Lower leg skin (tissue), 4 donors: ENCODE measurements around the gene BUB3. TPM values are rescaled to one million over a fixed set of nuclear protein-coding genes. Genes with fewer than 3 reads are reported as not detected.
A peak's percentile ranks its signal among the peaks of the same experiment; 100 is the strongest.

Experiments
- DNase-seq, 2 donors: peaks; one replicate each; pipeline ENCODE4 v3.0.0-alpha.2; 2019; ENCODE audit warnings: low spot score in 2 of 2
- H3K4me3 ChIP-seq: fragments of 200-600 bp; sonication (generic); 2 replicates; pipeline ENCODE4 v1.5.1; 2017; ENCODE audit warnings: mild to moderate bottlenecking, low read depth; ENCODE audit not compliant: poor library complexity, severe bottlenecking
- POLR2A ChIP-seq, 2 donors: fragments of 450-650 bp; IDR thresholded peaks; one replicate each; pipeline ENCODE4 v1.6.1; 2016 to 2017; ENCODE audit warnings: antibody characterized with exemption in 2 of 2, mild to moderate bottlenecking in 1 of 2, moderate library complexity in 1 of 2
- WGBS, 2 donors: methylation state at CpG; one replicate each; pipeline ENCODE4 v1.1.5; 2018; 5-methylcytosine and 5-hydroxymethylcytosine counted together
- intact Hi-C: fragments of 100-400 bp; cut with DNase I; formaldehyde crosslinking; loops from one replicate; pipeline ENCODE4 v1.15.0; 2023; ENCODE audit warnings: low total_unique reads
- total RNA-seq, 4 donors: library from RNA; depleted of rRNA; stranded (reverse); fragments of >200 nt; gene quantifications; one replicate each; pipeline ENCODE4 v1.1.0, GENCODE V29; 2016
- TF ChIP-seq, protein P1 (sequence below), 3 donors: fragments of 450-650 bp; IDR thresholded peaks; one replicate each; pipeline ENCODE4 v1.5.1; 2016; ENCODE audit warnings: antibody characterized with exemption in 3 of 3, mild to moderate bottlenecking in 3 of 3, moderate library complexity in 2 of 3

Gene BUB3
- total RNA-seq, 4 donors from 2014 or later = 75.7 to 125 (median 102) TPM

DNA sequence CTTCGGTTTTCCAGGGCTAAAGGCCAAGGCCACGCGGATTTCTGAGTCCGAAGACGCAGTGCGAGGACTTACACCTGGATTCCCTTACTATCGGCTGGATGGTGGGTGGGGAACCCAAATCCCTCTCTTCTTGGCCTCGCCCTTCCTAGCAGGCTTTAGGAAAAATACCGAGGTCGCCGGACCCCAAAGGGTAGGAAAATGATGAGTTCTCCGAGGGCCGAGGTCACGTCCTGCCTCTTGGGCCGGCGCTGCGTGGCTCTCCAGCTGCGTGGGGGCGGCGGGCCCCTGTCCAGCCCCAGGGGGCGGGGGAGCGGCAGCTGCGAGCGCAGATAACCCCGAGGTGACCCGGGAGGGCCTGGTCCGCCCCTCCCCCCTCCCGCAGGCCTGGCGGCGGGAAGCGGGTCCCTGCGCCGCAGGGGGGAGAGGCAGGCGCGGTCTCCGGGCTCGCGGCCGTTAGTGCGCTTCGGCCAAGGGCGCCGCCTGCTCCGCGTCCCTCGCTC lies 19.2 kb upstream of the BUB3 start:
- WGBS, 2 donors = 5 to 6% methylated on average over 9 to 25 of the region's 46 CpGs
- intact Hi-C loops = loop anchor here (5.0 kb wide), 2 partner anchors 247 to 422 kb away; no protein-coding TSS in a partner anchor

DNA sequence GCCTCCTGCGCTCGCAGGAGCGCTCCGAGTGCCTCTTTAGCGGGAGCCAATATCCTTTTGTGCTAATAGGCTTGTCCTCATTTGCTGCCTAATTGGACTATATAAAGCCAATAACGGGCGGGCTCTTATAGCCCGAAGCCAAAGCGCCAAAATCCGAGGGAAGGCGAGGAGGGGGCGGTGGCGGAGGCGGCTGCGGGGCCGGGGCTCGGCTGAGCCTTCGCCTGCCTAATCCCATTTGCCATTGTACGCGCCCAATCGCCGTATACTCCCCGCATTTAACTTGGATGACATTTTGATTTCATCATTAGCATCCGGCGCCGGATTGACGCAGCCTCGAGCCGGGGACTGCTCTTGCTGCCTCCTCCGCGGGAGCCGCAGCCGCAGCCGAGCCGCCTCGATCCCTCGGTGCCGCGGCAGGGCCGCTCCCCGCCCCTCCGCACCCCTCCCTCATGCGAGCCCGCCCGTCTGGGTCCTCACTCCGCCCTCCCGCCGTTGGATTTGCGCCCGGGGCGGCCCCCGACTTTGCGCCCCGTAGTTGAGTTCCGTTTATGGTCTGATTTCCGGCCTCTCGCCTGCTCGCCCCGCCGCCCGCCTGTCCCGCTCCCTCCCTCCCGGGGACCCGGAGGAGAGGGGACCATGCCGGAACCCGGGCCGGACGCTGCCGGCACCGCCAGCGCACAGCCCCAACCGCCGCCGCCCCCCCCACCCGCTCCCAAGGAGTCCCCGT lies 18.6 kb upstream of the BUB3 start, which contains the start of gene HMX3:
Gene HMX3, plus strand, starts transcription at position 556 of the 727 bp plus-strand sequence. Its CDS starts 81 bp downstream, at position 637.
- peak in 1 of 2 donors; percentile 83 for DNase-seq
- intact Hi-C loops = no loop called here

More for the DNA sequence above, 19.2 kb upstream of the BUB3 start:
- peak in 1 of 2 donors; percentile 79 for DNase-seq
- TF ChIP-seq, protein P1, sequence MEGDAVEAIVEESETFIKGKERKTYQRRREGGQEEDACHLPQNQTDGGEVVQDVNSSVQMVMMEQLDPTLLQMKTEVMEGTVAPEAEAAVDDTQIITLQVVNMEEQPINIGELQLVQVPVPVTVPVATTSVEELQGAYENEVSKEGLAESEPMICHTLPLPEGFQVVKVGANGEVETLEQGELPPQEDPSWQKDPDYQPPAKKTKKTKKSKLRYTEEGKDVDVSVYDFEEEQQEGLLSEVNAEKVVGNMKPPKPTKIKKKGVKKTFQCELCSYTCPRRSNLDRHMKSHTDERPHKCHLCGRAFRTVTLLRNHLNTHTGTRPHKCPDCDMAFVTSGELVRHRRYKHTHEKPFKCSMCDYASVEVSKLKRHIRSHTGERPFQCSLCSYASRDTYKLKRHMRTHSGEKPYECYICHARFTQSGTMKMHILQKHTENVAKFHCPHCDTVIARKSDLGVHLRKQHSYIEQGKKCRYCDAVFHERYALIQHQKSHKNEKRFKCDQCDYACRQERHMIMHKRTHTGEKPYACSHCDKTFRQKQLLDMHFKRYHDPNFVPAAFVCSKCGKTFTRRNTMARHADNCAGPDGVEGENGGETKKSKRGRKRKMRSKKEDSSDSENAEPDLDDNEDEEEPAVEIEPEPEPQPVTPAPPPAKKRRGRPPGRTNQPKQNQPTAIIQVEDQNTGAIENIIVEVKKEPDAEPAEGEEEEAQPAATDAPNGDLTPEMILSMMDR (IDR thresholded peaks at IDR 0.05) = no peak
- TF ChIP-seq POLR2A (IDR thresholded peaks at IDR 0.05) = no peak
- no peak overlapping the region for H3K4me3 ChIP-seq

DNA sequence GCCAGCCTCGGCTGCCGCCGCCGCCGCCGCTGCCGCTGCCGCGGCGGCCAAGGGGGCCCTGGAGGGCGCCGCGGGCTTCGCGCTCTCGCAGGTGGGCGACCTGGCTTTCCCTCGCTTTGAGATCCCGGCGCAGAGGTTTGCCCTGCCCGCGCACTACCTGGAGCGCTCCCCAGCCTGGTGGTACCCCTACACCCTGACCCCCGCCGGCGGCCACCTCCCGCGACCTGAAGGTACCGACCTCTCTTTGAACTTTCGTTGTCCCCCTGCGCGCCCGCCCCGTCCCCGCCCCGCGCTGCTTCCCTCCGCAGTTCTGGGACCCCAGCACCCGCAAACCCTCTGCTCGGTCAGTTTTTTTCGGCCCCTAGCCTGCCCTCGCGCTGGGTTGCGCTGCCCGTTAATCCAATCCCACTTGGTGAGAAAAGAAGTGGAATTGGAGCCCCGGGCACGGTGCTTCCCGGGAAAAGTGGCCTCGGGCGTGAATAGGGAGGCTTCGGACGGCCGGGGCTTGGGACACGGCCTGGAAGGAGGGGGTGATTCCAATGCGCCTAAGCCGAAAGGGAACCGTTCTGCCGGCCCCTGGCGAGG lies 17.9 kb upstream of the BUB3 start:
- intact Hi-C loops = no loop called here
- 2 to 3% methylated on average over 43 to 56 of the region's 59 CpGs for WGBS, 2 donors
- no peak for DNase-seq

More for the DNA sequence above, 18.6 kb upstream of the BUB3 start, which contains the start of gene HMX3:
- TF ChIP-seq, protein P1 (IDR thresholded peaks at IDR 0.05) = no peak
- TF ChIP-seq POLR2A (IDR thresholded peaks at IDR 0.05) = no peak
- peak within 1 kb of the TSS; percentile 13 for H3K4me3 ChIP-seq
- 1 to 3% methylated on average over 46 to 48 of the region's 76 CpGs for WGBS, 2 donors

DNA sequence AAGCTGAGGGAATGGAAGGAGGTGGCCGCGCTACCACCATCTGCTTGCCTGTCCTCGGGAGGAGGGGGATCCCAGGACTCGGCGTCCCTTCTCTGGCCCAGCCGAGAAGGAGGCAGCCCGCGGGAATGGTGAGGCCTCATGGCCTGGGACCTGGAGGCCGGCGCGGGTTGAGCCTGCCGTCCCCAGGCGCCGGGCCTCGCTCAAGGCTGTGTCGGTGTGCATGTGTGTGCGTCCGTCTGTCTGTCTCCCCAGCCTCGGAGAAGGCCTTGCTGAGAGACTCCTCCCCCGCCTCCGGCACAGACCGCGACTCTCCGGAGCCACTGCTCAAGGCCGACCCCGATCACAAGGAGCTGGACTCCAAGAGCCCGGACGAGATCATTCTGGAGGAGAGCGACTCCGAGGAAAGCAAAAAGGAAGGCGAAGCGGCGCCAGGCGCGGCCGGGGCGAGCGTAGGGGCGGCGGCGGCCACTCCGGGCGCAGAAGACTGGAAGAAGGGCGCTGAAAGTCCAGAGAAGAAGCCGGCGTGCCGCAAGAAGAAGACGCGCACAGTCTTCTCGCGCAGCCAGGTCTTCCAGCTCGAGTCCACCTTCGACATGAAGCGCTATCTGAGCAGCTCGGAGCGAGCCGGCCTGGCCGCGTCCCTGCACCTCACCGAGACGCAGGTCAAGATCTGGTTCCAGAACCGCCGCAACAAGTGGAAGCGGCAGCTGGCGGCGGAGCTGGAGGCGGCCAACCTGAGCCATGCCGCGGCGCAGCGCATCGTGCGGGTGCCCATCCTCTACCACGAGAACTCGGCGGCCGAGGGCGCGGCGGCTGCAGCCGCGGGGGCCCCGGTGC lies 17.2 kb upstream of the BUB3 start:
- no peak overlapping the region for H3K4me3 ChIP-seq
- 1 to 3% methylated on average over 49 to 61 of the region's 83 CpGs for WGBS, 2 donors
- DNase-seq = no peak
- TF ChIP-seq, protein P1 (IDR thresholded peaks at IDR 0.05) = no peak
- no peak for TF ChIP-seq POLR2A (IDR thresholded peaks at IDR 0.05)
- intact Hi-C loops = no loop called here

More for the DNA sequence above, 17.9 kb upstream of the BUB3 start:
- TF ChIP-seq POLR2A (IDR thresholded peaks at IDR 0.05) = no peak
- TF ChIP-seq, protein P1 (IDR thresholded peaks at IDR 0.05) = no peak
- H3K4me3 ChIP-seq = peak overlapping the region; percentile 3

DNA sequence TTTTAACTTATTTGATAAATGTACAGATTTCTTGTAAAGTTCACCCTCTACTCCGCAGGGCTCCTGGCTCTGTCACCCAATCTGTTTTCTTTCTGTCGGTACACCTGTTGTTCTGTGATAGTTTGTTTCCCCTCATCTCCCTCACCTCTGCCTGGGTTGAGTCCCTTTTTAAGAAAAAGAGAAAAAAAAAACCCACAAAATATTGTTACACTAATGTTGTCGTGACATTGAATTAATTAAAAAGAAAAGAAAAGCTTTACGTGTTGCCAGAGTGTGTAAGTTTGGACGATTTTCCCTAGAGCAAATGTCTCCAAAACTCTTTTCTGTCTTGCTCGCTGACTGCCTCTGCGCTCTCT lies 15.1 kb upstream of the BUB3 start:
- no peak overlapping the region for H3K4me3 ChIP-seq
- no peak for TF ChIP-seq POLR2A (IDR thresholded peaks at IDR 0.05)
- TF ChIP-seq, protein P1 (IDR thresholded peaks at IDR 0.05) = no peak
- intact Hi-C loops = no loop called here
- DNase-seq = no peak
- 13 to 15% methylated on average over 7 of the region's 7 CpGs for WGBS, 2 donors
